Endothelial cell of umbilical vein (primary cell): ENCODE measurements around the gene CTTN. TPM values are rescaled to one million over a fixed set of nuclear protein-coding genes. Genes with fewer than 3 reads are reported as not detected.

Experiments used
- BruUV-seq: library from RNA; stranded (reverse); fragments of 400-500 nt; replicated peaks from 2 replicates; lab custom pipeline; 2021; lab: Mats Ljungman, UMichigan
- CTCF ChIA-PET: fragments of 300-600, 350-600 bp; sonication (Branson Sonifier 250); formaldehyde crosslinking; loops from one replicate; lab custom pipeline; 2021; ENCODE audit warnings: antibody characterized with exemption, inconsistent platforms; lab: Charles Lee
- POLR2A ChIA-PET: fragments of 300-600, 350-600 bp; sonication (Branson Sonifier 250); formaldehyde crosslinking; loops from one replicate; lab custom pipeline; 2021; ENCODE audit warnings: antibody characterized with exemption, inconsistent platforms; lab: Charles Lee
- DNase-seq: peaks from one replicate; pipeline ENCODE4 v3.0.0-alpha.2; 2011; ENCODE audit warnings: low read depth, low spot score
- FAIRE-seq: peaks from 2 replicates; lab custom pipeline; 2011; peaks lifted over from hg19 to GRCh38; lab: Jason Lieb, UNC
- H2AFZ ChIP-seq: 2 replicates; pipeline ENCODE4 v1.6.0; 2012; ENCODE audit warnings: low read depth, low read length, control low read depth, inconsistent platforms
- H3K27ac ChIP-seq: 2 replicates; pipeline ENCODE4 v1.5.1; 2011; ENCODE audit warnings: low read depth, mild to moderate bottlenecking, control low read depth, low read length, moderate library complexity; ENCODE audit not compliant: insufficient read depth
- H3K27me3 ChIP-seq, 2 experiments: 2 replicates each; pipeline versions ENCODE4 v1.6.0 to v1.6.1; 2011; ENCODE audit warnings: low read length in 2 of 2, mixed read lengths in 1 of 2; ENCODE audit not compliant: control insufficient read depth in 2 of 2, insufficient read depth in 2 of 2
- H3K36me3 ChIP-seq, 2 experiments: 2 replicates in 1 of 2; 3 replicates in 1 of 2; pipeline ENCODE4 v1.5.1; 2011; ENCODE audit warnings: low read length in 2 of 2, mild to moderate bottlenecking in 1 of 2, moderate library complexity in 1 of 2; ENCODE audit not compliant: control insufficient read depth in 2 of 2, insufficient read depth in 2 of 2; ENCODE audit errors: extremely low read depth in 1 of 2
- H3K4me1 ChIP-seq: 3 replicates; pipeline ENCODE4 v1.5.1; 2011; ENCODE audit warnings: mild to moderate bottlenecking, low read length; ENCODE audit not compliant: control insufficient read depth, insufficient read depth; ENCODE audit errors: extremely low read depth
- H3K4me2 ChIP-seq: 2 replicates; pipeline ENCODE4 v1.6.1; 2011; ENCODE audit warnings: low read length, control low read depth, mixed read lengths; ENCODE audit not compliant: insufficient read depth
- H3K4me3 ChIP-seq, 3 experiments: fragments of 200-600 bp in 1 of 3; sonication (generic), shearing (Covaris generic) in 1 of 3; replicated peaks in 1 of 3; 2 replicates each; pipeline ENCODE4 v1.5.1; 2011 to 2016; ENCODE audit warnings: control low read depth in 3 of 3, low read length in 3 of 3, mild to moderate bottlenecking in 2 of 3, inconsistent platforms in 1 of 3, low read depth in 1 of 3, moderate library complexity in 1 of 3; ENCODE audit not compliant: insufficient read depth in 1 of 3
- H3K79me2 ChIP-seq: 2 replicates; pipeline ENCODE4 v1.6.0; 2012; ENCODE audit warnings: low read length, inconsistent platforms; ENCODE audit not compliant: control insufficient read depth, insufficient read depth
- H3K9ac ChIP-seq: replicated peaks from 2 replicates; pipeline ENCODE3; 2011; ENCODE audit warnings: low read length, control low read depth; ENCODE audit not compliant: insufficient read depth; ENCODE audit errors: extremely low read depth
- H3K9me1 ChIP-seq: replicated peaks from 3 replicates; pipeline ENCODE4 v1.6.0; 2011; ENCODE audit warnings: mild to moderate bottlenecking, low read length; ENCODE audit not compliant: control insufficient read depth, insufficient read depth; ENCODE audit errors: extremely low read depth
- H3K9me3 ChIP-seq: replicated peaks from 2 replicates; pipeline ENCODE4 v1.5.1; 2012; ENCODE audit warnings: low read length, inconsistent platforms; ENCODE audit not compliant: control insufficient read depth, insufficient read depth
- H4K20me1 ChIP-seq: replicated peaks from 2 replicates; pipeline ENCODE3; 2011; ENCODE audit warnings: mild to moderate bottlenecking, low read length; ENCODE audit not compliant: control insufficient read depth, insufficient read depth; ENCODE audit errors: extremely low read depth
- CTCF ChIP-seq, 2 donors: IDR thresholded peaks; 1 replicate in 1 of 2; 2 replicates in 1 of 2; pipeline ENCODE4 v1.5.1; 2011; ENCODE audit warnings: low read length in 2 of 2, mild to moderate bottlenecking in 2 of 2, moderate library complexity in 2 of 2, control low read depth in 1 of 2, inconsistent platforms in 1 of 2, low read depth in 1 of 2; ENCODE audit not compliant: insufficient read depth in 1 of 2; ENCODE audit errors: extremely low read depth in 1 of 2
- EZH2 ChIP-seq: IDR thresholded peaks from 2 replicates; pipeline ENCODE4 v1.6.1; 2012; ENCODE audit warnings: borderline replicate concordance, low read depth, mild to moderate bottlenecking, moderate library complexity, low read length, inconsistent platforms; ENCODE audit not compliant: severe bottlenecking
- FOS ChIP-seq: IDR thresholded peaks from 2 replicates; pipeline ENCODE4 v1.6.1; 2011; ENCODE audit warnings: mild to moderate bottlenecking, low read length, moderate library complexity, borderline replicate concordance; ENCODE audit not compliant: insufficient read depth
- GATA2 ChIP-seq: IDR thresholded peaks from 2 replicates; pipeline ENCODE4 v1.7.0; 2011; ENCODE audit warnings: low read depth, mild to moderate bottlenecking, moderate library complexity, mixed read lengths, low read length; ENCODE audit not compliant: insufficient read length, insufficient read depth
- JUN ChIP-seq: IDR thresholded peaks from 2 replicates; pipeline ENCODE4 v1.6.1; 2011; ENCODE audit warnings: borderline replicate concordance, low read depth; ENCODE audit not compliant: insufficient read length, insufficient read depth
- MAX ChIP-seq: IDR thresholded peaks from 2 replicates; pipeline ENCODE4 v1.6.1; 2011; ENCODE audit not compliant: insufficient read depth, insufficient read length
- MYC ChIP-seq: IDR thresholded peaks from one replicate; pipeline ENCODE4 v1.6.1; 2011; ENCODE audit warnings: mild to moderate bottlenecking, low read depth, low read length
- POLR2A ChIP-seq: IDR thresholded peaks from 2 replicates; pipeline ENCODE4 v1.6.1; 2012; ENCODE audit warnings: low read depth, mild to moderate bottlenecking, control low read depth, low read length
- POLR2AphosphoS5 ChIP-seq: IDR thresholded peaks from 2 replicates; pipeline ENCODE4 v1.6.1; 2012; ENCODE audit warnings: low read depth, mild to moderate bottlenecking, control low read depth, low read length, moderate library complexity; ENCODE audit not compliant: insufficient read depth
- dilution Hi-C: fragments of 300-500 bp; cut with MboI; formaldehyde crosslinking; loops from one replicate; pipeline ENCODE4 v1.15.0; 2019; ENCODE audit warnings: low sequenced_read_pairs; ENCODE audit not compliant: extremely low pct_ligation_motif_present
- intact Hi-C: fragments of 100-400 bp; cut with micrococcal nuclease; formaldehyde crosslinking; loops from one replicate; pipeline ENCODE4 v1.10.0; 2022
- polyA plus RNA-seq, 4 experiments: library from polyadenylated mRNA; depleted of rRNA in 3 of 4; stranded (reverse) in 3 of 4; unstranded in 1 of 4; fragments of >200 nt; gene quantifications; 2 replicates each; pipeline versions ENCODE4 v1.2.1 to v1.2.3, GENCODE V29; 2011 to 2012; ENCODE audit warnings: missing spikeins in 1 of 4
- total RNA-seq: library from RNA; stranded (reverse); gene quantifications from 2 replicates; pipeline ENCODE4 v1.2.3, GENCODE V29; 2021

The CTTN gene
- total and polyA plus RNA-seq, 2 donors (not counting 3 experiments of a cell fraction or from before 2014, with no cell fraction given), result 161 to 330 TPM

GRCh38 chr11:70474710-70475109, 76.4 kb downstream of the CTTN start:
- intact Hi-C loops, result loop anchor here (10.0 kb wide), 1 partner anchor 560 kb away; no protein-coding TSS in a partner anchor
- H3K9ac ChIP-seq, result no peak overlapping the region
- H3K27ac ChIP-seq, result no peak overlapping the region
- H3K4me2 ChIP-seq, result no peak overlapping the region
- FAIRE-seq, result no peak
- H3K9me1 ChIP-seq, result no peaks in the 10 kb centered on the region
- H2AFZ ChIP-seq, result no peak overlapping the region
- TF ChIP-seq FOS (no peak), JUN (no peak), POLR2A (no peak), GATA2 (no peak), MYC (no peak), CTCF (IDR thresholded peaks at IDR 0.05; ENCODE audit: extremely low read depth in 1 of 2, insufficient read depth in 1 of 2, low read depth in 1 of 2, low read length in 2 of 2) (no peak), MAX (no peak), POLR2AphosphoS5 (no peak), EZH2 (no peak)
- ChIA-PET POLR2A (no interaction called here), CTCF (no interaction called here)
- H3K79me2 ChIP-seq, result no peaks in the 10 kb centered on the region
- no peaks in the 10 kb centered on the region for H3K9me3 ChIP-seq
- no peak for DNase-seq
- no peaks in the 10 kb centered on the region for H3K27me3 ChIP-seq
- no peak overlapping the region for H3K4me3 ChIP-seq
- dilution Hi-C loops, result no loop called here
- BruUV-seq, result no TSS peak
- H3K4me1 ChIP-seq, result no peaks in the 10 kb centered on the region
- no peaks in the 10 kb centered on the region for H3K36me3 ChIP-seq
- no peaks in the 10 kb centered on the region for H4K20me1 ChIP-seq
